M059J (cell line): ENCODE measurements around the gene PRR30. TPM values are rescaled to one million over a fixed set of nuclear protein-coding genes. Genes with fewer than 3 reads are reported as not detected.
"Not testable (repeated sequence)": the region's sequence is repeated elsewhere in the genome, so short reads cannot be mapped to it uniquely, and the experiment has no call there.

Experiments used
- DNase-seq: peaks from one replicate; pipeline ENCODE4 v3.0.0-alpha.2; 2012; ENCODE audit warnings: low read depth
- total RNA-seq: library from RNA; depleted of rRNA; stranded (reverse); fragments of >200 nt; shearing (Covaris generic); gene quantifications from 2 replicates; pipeline ENCODE4 v1.2.3, GENCODE V29; 2014

Gene PRR30
- total RNA-seq, 1 experiment from 2014 or later, result not detected

GRCh38 chr2:27128668-27129571, 10.3 kb downstream of the PRR30 start:
- no peak for DNase-seq

GRCh38 chr2:27127883-27128667, 11.1 kb downstream of the PRR30 start:
- DNase-seq, result no peak

- DNase-seq, result no peak
These were observed 12.9 kb downstream of the PRR30 start for GRCh38 chr2:27126252-27126710.

GRCh38 chr2:27125104-27125503, 14.1 kb downstream of the PRR30 start:
- no peak for DNase-seq

GRCh38 chr2:27123302-27124150, 15.7 kb downstream of the PRR30 start, which contains the start of gene ABHD1:
TSS of gene ABHD1 (plus strand) at chr2:27123815. CDS start at chr2:27123949, 134 bp downstream.
- DNase-seq, result peak; percentile 15

GRCh38 chr2:27122791-27123190, 16.4 kb downstream of the PRR30 start:
- DNase-seq, result no peak

GRCh38 chr2:27121906-27122305, 17.3 kb downstream of the PRR30 start:
- no peak for DNase-seq

GRCh38 chr2:27119330-27119670, 19.9 kb downstream of the PRR30 start:
- DNase-seq, result not testable (repeated sequence)

GRCh38 chr2:27118525-27119329, 20.5 kb downstream of the PRR30 start, which contains the start of gene CGREF1:
TSS of gene CGREF1 (minus strand) at chr2:27119128. CDS start at chr2:27104366, 14,762 bp downstream.
- no peak for DNase-seq

- DNase-seq, result no peak
These were observed 21.1 kb downstream of the PRR30 start for GRCh38 chr2:27117995-27118524.

- peak; percentile 7 for DNase-seq
These were observed 23.7 kb downstream of the PRR30 start for GRCh38 chr2:27115519-27115918.

- not testable (repeated sequence) for DNase-seq
These were observed 27.7 kb downstream of the PRR30 start for GRCh38 chr2:27111392-27112078.

GRCh38 chr2:27110603-27111352, 28.4 kb downstream of the PRR30 start:
- not testable (repeated sequence) for DNase-seq

- no peak for DNase-seq
These were observed 30.1 kb downstream of the PRR30 start for GRCh38 chr2:27109083-27109482.

- DNase-seq, result no peak
These were observed 31.0 kb downstream of the PRR30 start for GRCh38 chr2:27108221-27108620.

GRCh38 chr2:27105981-27106380, 33.2 kb downstream of the PRR30 start:
- DNase-seq, result no peak

- DNase-seq, result no peak
These were observed 36.9 kb downstream of the PRR30 start for GRCh38 chr2:27102329-27102728.

- DNase-seq, result no peak
These were observed 39.2 kb downstream of the PRR30 start for GRCh38 chr2:27100036-27100435.

- DNase-seq, result no peak
These were observed 39.8 kb downstream of the PRR30 start for GRCh38 chr2:27099334-27099955.
